Measurements from ENCODE around the gene GREB1L.

GRCh38 chr18:21489119-21489750 lies 247.2 kb downstream of the GREB1L start:
- TF ChIP-seq, protein P1, sequence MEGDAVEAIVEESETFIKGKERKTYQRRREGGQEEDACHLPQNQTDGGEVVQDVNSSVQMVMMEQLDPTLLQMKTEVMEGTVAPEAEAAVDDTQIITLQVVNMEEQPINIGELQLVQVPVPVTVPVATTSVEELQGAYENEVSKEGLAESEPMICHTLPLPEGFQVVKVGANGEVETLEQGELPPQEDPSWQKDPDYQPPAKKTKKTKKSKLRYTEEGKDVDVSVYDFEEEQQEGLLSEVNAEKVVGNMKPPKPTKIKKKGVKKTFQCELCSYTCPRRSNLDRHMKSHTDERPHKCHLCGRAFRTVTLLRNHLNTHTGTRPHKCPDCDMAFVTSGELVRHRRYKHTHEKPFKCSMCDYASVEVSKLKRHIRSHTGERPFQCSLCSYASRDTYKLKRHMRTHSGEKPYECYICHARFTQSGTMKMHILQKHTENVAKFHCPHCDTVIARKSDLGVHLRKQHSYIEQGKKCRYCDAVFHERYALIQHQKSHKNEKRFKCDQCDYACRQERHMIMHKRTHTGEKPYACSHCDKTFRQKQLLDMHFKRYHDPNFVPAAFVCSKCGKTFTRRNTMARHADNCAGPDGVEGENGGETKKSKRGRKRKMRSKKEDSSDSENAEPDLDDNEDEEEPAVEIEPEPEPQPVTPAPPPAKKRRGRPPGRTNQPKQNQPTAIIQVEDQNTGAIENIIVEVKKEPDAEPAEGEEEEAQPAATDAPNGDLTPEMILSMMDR (conservative IDR thresholded peaks at IDR 0.05 in 1 of 2, IDR thresholded peaks at IDR 0.05 in 1 of 2; ENCODE audit: low read depth in 1 of 2, low read length in 2 of 2) = peak; percentile 67 to 85
- no peak for TF ChIP-seq EZH2 (IDR thresholded peaks at IDR 0.05; ENCODE audit: low read length, missing control alignments)

Measured in fibroblast of lung (primary cell).